Duodenal mucosa (tissue), 2 donors: Measurements from ENCODE around the gene HSPE1.

Experiments
- H3K27ac ChIP-seq: one replicate; pipeline ENCODE4 v1.7.0; 2013; ENCODE audit warnings: low read depth, low read length
- H3K27me3 ChIP-seq, 2 donors: one replicate each; pipeline ENCODE4 v1.7.0; 2013; ENCODE audit warnings: low read length in 2 of 2, control low read depth in 1 of 2; ENCODE audit not compliant: insufficient read depth in 2 of 2, control insufficient read depth in 1 of 2
- H3K36me3 ChIP-seq, 2 donors: one replicate each; pipeline ENCODE4 v1.7.0; 2013; ENCODE audit warnings: low read length in 2 of 2, control low read depth in 1 of 2; ENCODE audit not compliant: insufficient read depth in 2 of 2, control insufficient read depth in 1 of 2
- H3K4me1 ChIP-seq, 2 donors: one replicate each; pipeline ENCODE4 v1.7.0; 2013; ENCODE audit warnings: low read length in 2 of 2, control low read depth in 1 of 2; ENCODE audit not compliant: insufficient read depth in 2 of 2, control insufficient read depth in 1 of 2
- H3K4me3 ChIP-seq, 2 donors: one replicate each; pipeline ENCODE4 v1.7.0; 2013; ENCODE audit warnings: low read length in 2 of 2, low read depth in 1 of 2
- H3K9ac ChIP-seq, 2 donors: one replicate each; pipeline ENCODE4 v1.7.0; 2013; ENCODE audit warnings: low read length in 2 of 2, low read depth in 1 of 2
- H3K9me3 ChIP-seq, 2 donors: one replicate each; pipeline ENCODE4 v1.7.0; 2013; ENCODE audit warnings: low read length in 2 of 2, control low read depth in 1 of 2; ENCODE audit not compliant: control insufficient read depth in 1 of 2

The HSPE1 gene

DNA sequence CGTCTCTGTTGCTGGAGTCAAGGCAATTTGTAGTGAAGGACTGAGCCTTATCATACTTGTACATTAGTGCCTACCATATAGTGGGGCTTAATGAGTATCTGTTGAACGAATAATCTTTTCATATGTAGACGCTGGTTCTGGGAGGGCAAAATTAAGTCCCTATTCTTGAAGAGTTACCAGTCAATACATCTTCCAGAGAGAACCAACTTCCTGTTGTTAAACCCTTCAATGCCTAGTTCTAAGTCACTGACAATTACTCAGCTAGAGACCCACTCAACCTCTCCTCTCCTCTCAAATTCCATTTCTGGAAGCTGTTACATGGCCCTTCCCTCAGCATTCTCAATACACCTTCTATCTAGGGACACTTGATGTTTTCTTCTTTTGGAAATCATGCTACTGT is 14.6 kb downstream of the HSPE1 start:
- Histone ChIP-seq H3K4me3 (peak overlapping the region; percentile 92 to 99), H3K9me3 (no peaks in the 10 kb centered on the region), H3K27ac (peak overlapping the region; percentile 92), H3K4me1 (peaks cover 14 to 19% of the 10 kb centered on the region in 2 donors), H3K36me3 (no peaks in the 10 kb centered on the region), H3K27me3 (no peaks in the 10 kb centered on the region), H3K9ac (peak overlapping the region; percentile 97 to 98)

DNA sequence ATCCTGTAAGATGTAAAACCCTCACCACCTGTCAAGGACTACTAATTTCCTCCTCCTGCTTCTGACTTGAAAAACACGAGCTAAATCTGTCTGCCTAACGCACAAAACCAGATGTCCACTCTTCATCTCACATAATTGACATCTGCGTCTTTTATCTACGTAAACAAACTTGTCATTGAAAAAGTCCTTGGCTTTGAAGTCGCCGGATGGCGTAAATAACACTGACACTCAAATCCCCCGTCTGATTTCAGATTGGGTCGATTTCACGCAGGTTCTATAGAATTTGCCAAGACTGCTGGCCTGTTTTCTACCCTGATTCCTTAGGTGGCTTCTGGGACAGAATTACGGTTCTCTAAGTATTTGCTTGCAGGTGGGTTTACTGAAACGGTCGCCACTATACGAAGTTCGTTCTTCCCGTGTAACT is 15.1 kb downstream of the HSPE1 start:
- Histone ChIP-seq H3K4me1 (peaks cover 14 to 19% of the 10 kb centered on the region in 2 donors), H3K36me3 (peaks cover 0 to under 1% of the 10 kb centered on the region in 2 donors), H3K9ac (peak overlapping the region; percentile 97 to 98), H3K27ac (peak overlapping the region; percentile 92), H3K4me3 (peak overlapping the region; percentile 92 to 99), H3K9me3 (no peaks in the 10 kb centered on the region), H3K27me3 (no peaks in the 10 kb centered on the region)

DNA sequence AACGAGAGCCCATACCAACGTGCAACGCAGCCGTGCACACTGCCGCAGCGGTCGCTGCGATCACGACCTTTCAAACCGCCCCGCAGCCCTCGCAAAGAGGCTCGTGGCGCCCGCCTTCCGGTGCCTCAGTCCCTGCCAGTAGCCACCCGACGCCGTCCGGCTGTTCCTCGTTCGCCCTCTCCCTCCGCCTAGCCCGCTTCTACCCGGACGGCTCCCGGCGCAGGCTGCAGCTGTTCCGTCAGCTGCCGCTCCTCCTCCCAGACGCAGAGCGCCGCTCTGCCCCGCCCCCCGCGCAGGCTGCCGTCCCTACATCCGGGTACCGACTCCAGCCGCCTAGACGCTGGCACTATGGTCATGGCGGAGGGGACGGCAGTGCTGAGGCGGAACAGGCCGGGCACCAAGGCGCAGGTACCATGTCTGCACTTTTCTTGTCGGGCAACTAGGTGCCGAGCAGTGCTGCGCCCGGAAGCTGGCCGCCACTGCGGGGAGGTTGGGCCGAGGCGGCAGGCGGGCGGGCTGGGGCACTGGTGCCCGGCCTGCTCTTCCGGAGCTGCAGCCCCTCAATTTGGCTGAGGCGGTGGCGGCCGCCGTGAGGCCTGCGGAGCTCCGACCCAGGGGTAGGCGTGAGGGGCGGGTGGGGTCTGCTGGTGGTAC is 15.7 kb downstream of the HSPE1 start, which contains the start of gene MOB4:
TSS of gene MOB4 (plus strand) at position 328 of the 654 bp plus-strand sequence. CDS start at position 349, 21 bp downstream.
- Histone ChIP-seq H3K36me3 (peaks cover 0 to 3% of the 10 kb centered on the region in 2 donors), H3K9me3 (no peaks in the 10 kb centered on the region), H3K27ac (peak within 1 kb of the TSS; percentile 92), H3K9ac (peak within 1 kb of the TSS; percentile 97 to 98), H3K27me3 (no peaks in the 10 kb centered on the region), H3K4me3 (peak within 1 kb of the TSS; percentile 92 to 99), H3K4me1 (peaks cover 14 to 19% of the 10 kb centered on the region in 2 donors)

DNA sequence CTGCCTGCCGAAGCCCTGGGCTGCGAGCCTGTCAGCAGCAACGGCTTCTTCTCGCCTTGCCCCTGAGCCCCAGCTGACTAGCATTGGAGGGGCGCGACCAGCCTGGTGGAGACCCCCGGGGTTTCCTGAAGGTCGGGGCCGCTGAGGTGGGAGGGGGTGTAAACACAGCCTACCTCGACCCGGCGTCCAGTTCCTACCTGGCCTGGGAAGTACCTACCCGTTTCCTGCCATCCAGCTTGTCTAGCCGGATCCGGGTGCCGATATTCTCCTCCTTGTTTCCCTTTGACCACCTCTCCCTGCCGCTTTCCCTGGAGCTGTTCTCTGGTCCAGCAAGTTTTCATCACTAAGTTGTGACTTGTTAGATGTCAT is 16.2 kb downstream of the HSPE1 start:
- peak overlapping the region; percentile 92 to 99 for H3K4me3 ChIP-seq
- peak overlapping the region; percentile 97 to 98 for H3K9ac ChIP-seq
- peaks cover 14 to 19% of the 10 kb centered on the region in 2 donors for H3K4me1 ChIP-seq
- H3K9me3 ChIP-seq = no peaks in the 10 kb centered on the region
- no peaks in the 10 kb centered on the region for H3K27me3 ChIP-seq
- H3K36me3 ChIP-seq = peaks cover 0 to 3% of the 10 kb centered on the region in 2 donors
- H3K27ac ChIP-seq = peak overlapping the region; percentile 92

DNA sequence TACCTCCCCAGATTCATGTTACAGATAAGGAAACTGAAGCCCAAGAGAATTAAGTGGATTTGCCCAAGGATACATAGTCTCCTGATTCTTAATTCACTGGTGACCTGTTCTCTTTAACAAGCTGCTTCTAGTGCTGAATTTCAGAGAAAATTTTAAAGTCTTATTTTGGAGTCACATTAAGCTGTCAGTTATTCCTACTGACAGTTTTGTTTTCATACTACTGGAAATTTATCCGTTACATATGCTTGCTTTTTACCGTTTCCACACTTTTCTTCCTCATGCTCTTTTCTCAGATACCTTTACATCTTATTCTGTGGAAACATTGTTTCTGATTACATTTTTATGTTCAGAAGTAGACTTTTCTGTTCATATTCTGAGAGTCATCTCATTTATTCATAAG is 17.0 kb downstream of the HSPE1 start:
- Histone ChIP-seq H3K27ac (no peak overlapping the region), H3K4me1 (peaks cover 14 to 19% of the 10 kb centered on the region in 2 donors), H3K9me3 (no peaks in the 10 kb centered on the region), H3K27me3 (no peaks in the 10 kb centered on the region), H3K9ac (peak overlapping the region; percentile 97 to 98), H3K4me3 (peak overlapping the region; percentile 92 to 99), H3K36me3 (peaks cover 0 to 3% of the 10 kb centered on the region in 2 donors)

DNA sequence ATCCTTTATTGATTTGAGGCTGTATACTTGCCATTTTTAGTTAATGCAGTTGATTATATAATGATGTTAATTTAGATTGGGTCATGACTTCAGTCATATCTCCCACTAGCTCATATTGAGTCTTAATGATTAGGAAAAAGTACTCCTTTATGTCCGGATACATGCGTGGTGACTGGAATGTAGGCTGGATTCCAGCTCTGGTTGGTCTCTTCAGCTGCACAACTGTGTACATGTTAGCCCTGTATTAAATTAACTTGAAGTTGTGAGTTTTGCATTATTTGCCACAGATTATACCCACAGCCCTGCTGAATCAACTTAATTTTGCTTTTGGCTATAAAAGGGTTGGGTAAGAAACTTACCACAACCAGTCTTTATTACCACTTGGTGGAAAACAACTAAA is 38.2 kb downstream of the HSPE1 start:
- Histone ChIP-seq H3K9ac (no peak overlapping the region), H3K27ac (no peak overlapping the region), H3K36me3 (peaks cover 13 to 54% of the 10 kb centered on the region in 2 donors), H3K9me3 (no peaks in the 10 kb centered on the region), H3K4me1 (peaks cover 0 to 7% of the 10 kb centered on the region in 2 donors), H3K27me3 (no peaks in the 10 kb centered on the region), H3K4me3 (no peak overlapping the region)

DNA sequence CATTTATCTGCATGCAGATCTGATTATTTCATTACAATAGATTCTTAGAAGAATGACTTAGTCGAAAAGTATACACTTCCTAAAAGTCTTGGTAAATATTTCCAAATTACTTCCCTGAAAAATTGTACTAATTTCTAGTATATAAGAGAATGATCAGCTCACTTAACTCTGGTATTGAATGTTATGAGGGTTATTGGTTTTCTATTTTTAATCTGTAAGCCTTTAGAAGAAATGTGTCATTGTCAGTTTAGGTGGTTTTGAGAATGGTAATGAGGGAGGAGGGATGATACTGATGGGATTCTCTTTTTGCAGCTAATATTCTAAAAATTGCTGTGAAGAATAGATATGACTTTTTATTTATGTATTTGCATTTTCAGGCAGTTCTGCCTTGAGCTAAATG is 39.6 kb downstream of the HSPE1 start:
- H3K36me3 ChIP-seq = peaks cover 13 to 63% of the 10 kb centered on the region in 2 donors
- H3K4me1 ChIP-seq = peaks cover 0 to 7% of the 10 kb centered on the region in 2 donors

DNA sequence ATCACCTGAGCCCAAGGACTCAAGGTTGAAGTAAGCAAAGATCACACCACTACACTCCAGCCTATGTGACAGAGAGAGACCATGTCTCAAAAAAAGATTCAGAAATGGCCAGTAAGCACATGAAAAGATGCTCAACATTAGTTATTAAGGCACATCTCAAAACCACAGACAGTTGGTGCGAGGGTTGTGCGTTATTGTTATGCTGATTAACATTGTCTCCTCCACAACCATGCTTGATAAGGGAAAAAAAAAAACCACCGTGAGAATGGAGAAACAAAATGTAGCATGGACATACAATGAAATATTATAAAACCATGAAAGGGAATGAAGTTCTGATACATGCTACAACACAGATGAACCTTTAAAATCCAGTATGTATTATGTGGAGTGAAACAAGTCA is 43.0 kb downstream of the HSPE1 start:
- H3K4me3 ChIP-seq = no peak overlapping the region
- H3K36me3 ChIP-seq = peaks cover 14 to 56% of the 10 kb centered on the region in 2 donors
- H3K4me1 ChIP-seq = peaks cover 0 to 6% of the 10 kb centered on the region in 2 donors
- H3K27ac ChIP-seq = no peak overlapping the region
- no peaks in the 10 kb centered on the region for H3K27me3 ChIP-seq
- no peaks in the 10 kb centered on the region for H3K9me3 ChIP-seq
- no peak overlapping the region for H3K9ac ChIP-seq

More for the DNA sequence above, 39.6 kb downstream of the HSPE1 start:
- Histone ChIP-seq H3K27ac (no peak overlapping the region), H3K4me3 (no peak overlapping the region), H3K9me3 (no peaks in the 10 kb centered on the region), H3K9ac (no peak overlapping the region), H3K27me3 (no peaks in the 10 kb centered on the region)

DNA sequence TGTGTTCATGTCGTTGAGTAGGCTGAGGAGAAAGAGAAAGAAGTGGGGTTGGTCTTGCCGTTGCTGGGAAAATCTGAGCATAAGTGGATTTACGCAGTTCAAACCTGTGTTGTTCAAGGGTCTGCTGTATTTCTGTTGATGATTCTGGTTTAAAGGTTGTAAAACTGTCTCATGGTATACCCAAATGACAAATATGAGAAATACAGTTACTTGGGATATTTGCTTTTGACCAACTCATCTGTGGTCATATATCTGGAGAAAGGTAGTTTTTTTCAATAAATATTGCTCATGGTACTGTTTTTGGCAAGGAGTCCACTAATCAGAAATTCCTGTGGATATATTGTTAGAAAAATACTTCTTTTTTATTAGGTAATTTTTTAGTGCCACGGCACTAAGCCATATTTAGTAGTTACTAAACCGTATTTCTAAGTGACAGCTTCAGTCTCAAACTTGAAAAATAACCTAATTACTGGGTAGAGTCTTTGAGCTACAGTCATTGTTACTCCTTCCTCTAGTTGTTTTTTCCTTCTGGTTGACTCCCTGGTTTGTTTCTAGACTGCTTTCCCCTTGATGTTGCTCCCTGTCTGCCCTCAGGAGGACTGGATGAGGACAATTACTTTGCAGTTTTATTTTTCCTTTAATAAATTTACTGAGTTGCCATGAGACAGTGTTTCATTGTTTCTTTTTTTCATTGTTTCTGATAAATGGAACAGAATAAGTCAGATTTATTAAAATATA is 47.2 kb downstream of the HSPE1 start:
- peaks cover 8 to 55% of the 10 kb centered on the region in 2 donors for H3K36me3 ChIP-seq
- H3K4me3 ChIP-seq = no peak overlapping the region
- no peak overlapping the region for H3K9ac ChIP-seq
- no peaks in the 10 kb centered on the region for H3K4me1 ChIP-seq
- no peak overlapping the region for H3K27ac ChIP-seq
- H3K27me3 ChIP-seq = no peaks in the 10 kb centered on the region
- no peaks in the 10 kb centered on the region for H3K9me3 ChIP-seq

DNA sequence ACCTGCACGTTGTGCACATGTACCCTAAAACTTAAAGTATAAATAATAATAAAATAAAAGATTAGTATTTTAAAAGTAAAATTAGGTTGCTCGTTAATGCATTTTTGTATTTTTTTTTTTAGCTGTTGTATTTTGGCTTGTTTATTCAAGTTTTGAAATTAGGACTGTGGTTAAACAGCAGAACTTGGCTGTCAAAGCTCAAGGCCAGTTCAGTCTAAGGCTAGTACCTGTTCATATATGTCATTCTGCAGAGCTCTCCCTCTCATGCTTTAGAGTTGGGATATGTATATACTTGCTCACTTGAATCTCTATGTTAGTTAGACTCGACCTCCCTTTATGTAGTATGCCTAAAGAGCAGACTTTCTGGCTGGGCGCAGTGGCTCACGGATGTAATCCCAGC is 48.4 kb downstream of the HSPE1 start:
- no peak overlapping the region for H3K27ac ChIP-seq

More for the DNA sequence above, 48.4 kb downstream of the HSPE1 start:
- peaks cover 8 to 46% of the 10 kb centered on the region in 2 donors for H3K36me3 ChIP-seq
- no peaks in the 10 kb centered on the region for H3K9me3 ChIP-seq
- no peaks in the 10 kb centered on the region for H3K4me1 ChIP-seq
- no peaks in the 10 kb centered on the region for H3K27me3 ChIP-seq
- H3K4me3 ChIP-seq = no peak overlapping the region
- H3K9ac ChIP-seq = no peak overlapping the region
